Neural cell (in vitro differentiated cells): Measurements from ENCODE around the gene ZNF536. TPM values are rescaled to one million over a fixed set of nuclear protein-coding genes. Genes with fewer than 3 reads are reported as not detected.

Experiments
- H2AFZ ChIP-seq: fragments of 200-600, 300-800 bp; sonication (generic), shearing (Covaris generic); 2 replicates; pipeline ENCODE4 v1.6.0; 2014; ENCODE audit warnings: low read depth, mild to moderate bottlenecking, antibody characterized with exemption, low read length, moderate library complexity
- H3F3A ChIP-seq: fragments of 200-600 bp; shearing (Covaris generic); 2 replicates; pipeline ENCODE4 v1.6.1; 2016; ENCODE audit warnings: mild to moderate bottlenecking, moderate library complexity, mixed read lengths, antibody characterized with exemption, low read length; ENCODE audit not compliant: insufficient read depth, poor library complexity, severe bottlenecking
- H3K27ac ChIP-seq: fragments of 200-600, 300-800 bp; sonication (generic), shearing (Covaris generic); 2 replicates; pipeline ENCODE4 v1.5.1; 2014; ENCODE audit warnings: mild to moderate bottlenecking, low read length, moderate library complexity
- H3K27me3 ChIP-seq: fragments of 300-800, 200-600 bp; sonication (generic), shearing (Covaris generic); 2 replicates; pipeline ENCODE4 v1.6.0; 2014; ENCODE audit warnings: mild to moderate bottlenecking, low read depth, low read length, moderate library complexity; ENCODE audit not compliant: insufficient read depth
- H3K36me3 ChIP-seq: fragments of 300-800, 200-600 bp; sonication (generic), shearing (Covaris generic); 2 replicates; pipeline ENCODE4 v1.5.1; 2014; ENCODE audit warnings: mild to moderate bottlenecking, antibody characterized with exemption, low read length, moderate library complexity; ENCODE audit not compliant: insufficient read depth
- H3K4me2 ChIP-seq: fragments of 300-800, 200-600 bp; sonication (generic), shearing (Covaris generic); 2 replicates; pipeline ENCODE4 v1.6.0; 2014; ENCODE audit warnings: mild to moderate bottlenecking, low read length
- H3K4me3 ChIP-seq: fragments of 300-800, 200-600 bp; sonication (generic), shearing (Covaris generic); 2 replicates; pipeline ENCODE4 v1.5.1; 2014; ENCODE audit warnings: mild to moderate bottlenecking, low read length, moderate library complexity
- H3K79me2 ChIP-seq: fragments of 200-600 bp; shearing (Covaris generic); replicated peaks from 2 replicates; pipeline ENCODE4 v1.6.0; 2014; ENCODE audit warnings: mild to moderate bottlenecking, low read length, moderate library complexity; ENCODE audit not compliant: insufficient read depth
- H3K9ac ChIP-seq: fragments of 300-800, 200-600 bp; sonication (generic), shearing (Covaris generic); 2 replicates; pipeline ENCODE4 v1.6.1; 2016; ENCODE audit warnings: mild to moderate bottlenecking, low read length, mixed read lengths
- H3K9me2 ChIP-seq: fragments of 200-600 bp; shearing (Covaris generic); 2 replicates; pipeline ENCODE4 v1.6.1; 2016; ENCODE audit warnings: mild to moderate bottlenecking, low read length, mixed read lengths; ENCODE audit not compliant: insufficient read depth
- H3K9me3 ChIP-seq: fragments of 200-600, 300-800 bp; sonication (generic), shearing (Covaris generic); 2 replicates; pipeline ENCODE4 v1.6.1; 2016; ENCODE audit warnings: mild to moderate bottlenecking, mixed run types, low read length, moderate library complexity, mixed read lengths
- H4K20me1 ChIP-seq: fragments of 200-600 bp; shearing (Covaris generic); 2 replicates; pipeline ENCODE4 v1.6.1; 2016; ENCODE audit warnings: mild to moderate bottlenecking, mixed run types; ENCODE audit not compliant: insufficient read depth
- CTCF ChIP-seq: fragments of 450-650 bp; IDR thresholded peaks from 2 replicates; pipeline ENCODE4 v1.5.1; 2014; ENCODE audit warnings: antibody characterized with exemption, mild to moderate bottlenecking, moderate library complexity; ENCODE audit not compliant: poor library complexity, severe bottlenecking
- EP300 ChIP-seq: fragments of 450-650 bp; conservative IDR thresholded peaks from 2 replicates; pipeline ENCODE4 v1.6.1; 2014; ENCODE audit warnings: antibody characterized with exemption, mild to moderate bottlenecking, moderate library complexity; ENCODE audit not compliant: poor library complexity, severe bottlenecking
- EZH2 ChIP-seq: fragments of 200-600, 300-800 bp; shearing (Covaris generic), sonication (generic); IDR thresholded peaks from 2 replicates; pipeline ENCODE4 v1.6.1; 2014; ENCODE audit warnings: antibody characterized with exemption, low read length, borderline replicate concordance, mild to moderate bottlenecking; ENCODE audit not compliant: insufficient read depth, poor library complexity, severe bottlenecking
- MXI1 ChIP-seq: fragments of 450-650 bp; conservative IDR thresholded peaks from 2 replicates; pipeline ENCODE4 v1.6.1; 2014; ENCODE audit warnings: antibody characterized with exemption, mild to moderate bottlenecking; ENCODE audit not compliant: poor library complexity, severe bottlenecking
- POLR2AphosphoS5 ChIP-seq: IDR thresholded peaks from 2 replicates; pipeline ENCODE4 v1.6.1; 2012
- RAD21 ChIP-seq: fragments of 450-650 bp; conservative IDR thresholded peaks from 2 replicates; pipeline ENCODE4 v1.6.1; 2014; ENCODE audit warnings: antibody characterized with exemption, mild to moderate bottlenecking, moderate library complexity
- REST ChIP-seq: IDR thresholded peaks from 2 replicates; pipeline ENCODE4 v1.6.1; 2012; ENCODE audit warnings: borderline replicate concordance
- SMC3 ChIP-seq: fragments of 450-650 bp; conservative IDR thresholded peaks from 2 replicates; pipeline ENCODE4 v1.6.1; 2014; ENCODE audit warnings: antibody characterized with exemption, mild to moderate bottlenecking, moderate library complexity; ENCODE audit not compliant: poor library complexity
- TAF1 ChIP-seq: IDR thresholded peaks from 2 replicates; pipeline ENCODE4 v1.6.1; 2012; ENCODE audit warnings: low read depth
- polyA plus RNA-seq: library from polyadenylated mRNA; depleted of rRNA; stranded (reverse); fragments of >200 nt; gene quantifications from 2 replicates; pipeline ENCODE4 v1.2.3, GENCODE V29; 2014

Gene ZNF536
- polyA plus RNA-seq, 1 donor from 2014 or later: 13.9 TPM

- no peaks in the 10 kb centered on the region for H3F3A ChIP-seq
- no peaks in the 10 kb centered on the region for H3K9me3 ChIP-seq
- H3K4me2 ChIP-seq: no peak overlapping the region
- no peak overlapping the region for H3K4me3 ChIP-seq
- no peak overlapping the region for H3K27ac ChIP-seq
- no peaks in the 10 kb centered on the region for H3K36me3 ChIP-seq
- TF ChIP-seq EZH2 (no peak), TAF1 (no peak), POLR2AphosphoS5 (no peak)
- no peak overlapping the region for H3K9ac ChIP-seq
- H4K20me1 ChIP-seq: no peaks in the 10 kb centered on the region
- H3K9me2 ChIP-seq: no peaks in the 10 kb centered on the region
- H3K79me2 ChIP-seq: no peaks in the 10 kb centered on the region
- no peaks in the 10 kb centered on the region for H3K27me3 ChIP-seq
- H2AFZ ChIP-seq: no peak overlapping the region
Measured at GRCh38 chr19:30328096-30328495, 44.1 kb upstream of the ZNF536 start.

- Histone ChIP-seq H3K27me3 (no peaks in the 10 kb centered on the region), H3K9me3 (no peaks in the 10 kb centered on the region), H3K27ac (no peak overlapping the region), H2AFZ (no peak overlapping the region), H3K79me2 (no peaks in the 10 kb centered on the region), H3F3A (no peaks in the 10 kb centered on the region), H3K9ac (no peak overlapping the region), H3K4me2 (no peak overlapping the region), H4K20me1 (no peaks in the 10 kb centered on the region), H3K36me3 (no peaks in the 10 kb centered on the region), H3K4me3 (no peak overlapping the region), H3K9me2 (no peaks in the 10 kb centered on the region)
- TF ChIP-seq CTCF: no peak
- no peak for TF ChIP-seq SMC3
- no peak for TF ChIP-seq EZH2
- TF ChIP-seq EP300: no peak
- TF ChIP-seq REST: no peak
- no peak for TF ChIP-seq POLR2AphosphoS5
- TF ChIP-seq MXI1: no peak
- TF ChIP-seq TAF1: no peak
- TF ChIP-seq RAD21: no peak
Measured at GRCh38 chr19:30330266-30330665, 41.9 kb upstream of the ZNF536 start.
